ENCODE data around the gene CLEC11A.

The CLEC11A gene, protein sequence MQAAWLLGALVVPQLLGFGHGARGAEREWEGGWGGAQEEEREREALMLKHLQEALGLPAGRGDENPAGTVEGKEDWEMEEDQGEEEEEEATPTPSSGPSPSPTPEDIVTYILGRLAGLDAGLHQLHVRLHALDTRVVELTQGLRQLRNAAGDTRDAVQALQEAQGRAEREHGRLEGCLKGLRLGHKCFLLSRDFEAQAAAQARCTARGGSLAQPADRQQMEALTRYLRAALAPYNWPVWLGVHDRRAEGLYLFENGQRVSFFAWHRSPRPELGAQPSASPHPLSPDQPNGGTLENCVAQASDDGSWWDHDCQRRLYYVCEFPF

DNA sequence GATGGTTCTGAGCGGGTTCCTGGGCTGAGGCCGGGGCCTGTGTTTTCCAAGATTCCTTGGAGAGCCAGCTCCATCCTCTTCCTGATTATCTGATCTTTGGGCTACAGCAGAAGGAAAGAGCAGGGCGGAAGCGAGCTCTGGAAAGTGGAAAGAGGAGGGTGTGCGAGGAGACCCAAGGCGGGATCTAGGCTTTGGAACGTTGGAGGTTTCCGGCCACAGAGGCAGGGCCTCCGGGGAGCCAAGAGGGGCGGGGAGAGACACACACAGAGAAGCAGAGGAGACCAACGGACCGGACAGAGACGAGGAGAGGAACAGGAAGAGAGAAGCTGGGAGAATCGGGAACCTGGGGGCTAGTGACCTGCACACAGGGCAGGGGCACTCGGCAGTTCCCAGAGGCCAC, at the start of gene CLEC11A:
CLEC11A (plus strand) TSS at position 296 of the 400 bp plus-strand sequence. CDS start 162 bp downstream, outside the sequence.
- DNase-seq (ENCODE audit: low read depth in 2 of 2), result no peak

DNA sequence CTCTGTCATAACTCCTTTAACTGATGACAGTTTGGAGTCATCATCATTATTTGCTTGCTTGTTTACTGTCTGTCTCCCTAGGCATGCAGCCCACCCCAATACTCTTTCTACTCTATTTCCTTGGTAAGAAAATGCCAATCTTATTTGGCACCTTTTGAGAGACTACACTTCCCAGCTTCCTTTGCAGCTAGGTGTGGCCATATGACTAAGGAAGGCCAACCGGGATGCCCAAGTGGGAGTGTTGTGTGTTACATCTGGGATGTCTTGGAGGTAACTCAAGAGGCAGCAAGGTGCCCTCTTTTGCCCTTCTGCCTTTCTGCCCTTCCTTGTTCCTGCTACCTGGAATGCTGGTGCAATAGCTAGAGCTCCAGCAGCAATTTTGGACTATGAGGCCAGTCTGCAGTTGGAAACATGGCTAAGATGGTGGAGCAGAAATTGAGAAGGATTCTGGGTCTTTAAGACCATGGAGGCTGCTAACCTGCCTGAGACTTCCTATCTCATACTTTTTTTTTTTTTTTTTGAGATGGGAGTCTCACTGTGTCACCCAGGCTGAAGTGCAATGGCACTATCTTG, 46.5 kb upstream of the CLEC11A start:
- DNase-seq (ENCODE audit: low read depth in 2 of 2), result no peak

DNA sequence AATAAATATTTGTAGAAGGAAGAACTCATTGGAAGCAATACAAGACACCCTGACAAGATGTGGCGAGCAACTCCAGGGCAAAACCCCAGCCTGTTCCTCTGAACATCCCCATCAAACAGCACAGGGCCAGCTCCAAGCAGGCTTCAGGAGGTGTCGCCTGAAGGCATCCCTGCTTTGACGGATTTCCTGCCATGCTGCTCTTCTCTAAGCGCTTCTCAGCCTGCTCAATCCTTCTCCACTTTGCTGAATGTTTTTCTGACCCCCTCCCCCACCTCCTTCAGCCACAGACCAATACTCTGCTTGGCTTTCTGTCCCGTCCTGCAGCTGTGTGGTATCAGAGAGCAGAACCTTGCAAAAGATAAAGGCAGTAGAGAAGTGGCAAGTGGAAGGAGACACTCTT, 45.5 kb upstream of the CLEC11A start:
- DNase-seq (ENCODE audit: low read depth in 2 of 2), result no peak

DNA sequence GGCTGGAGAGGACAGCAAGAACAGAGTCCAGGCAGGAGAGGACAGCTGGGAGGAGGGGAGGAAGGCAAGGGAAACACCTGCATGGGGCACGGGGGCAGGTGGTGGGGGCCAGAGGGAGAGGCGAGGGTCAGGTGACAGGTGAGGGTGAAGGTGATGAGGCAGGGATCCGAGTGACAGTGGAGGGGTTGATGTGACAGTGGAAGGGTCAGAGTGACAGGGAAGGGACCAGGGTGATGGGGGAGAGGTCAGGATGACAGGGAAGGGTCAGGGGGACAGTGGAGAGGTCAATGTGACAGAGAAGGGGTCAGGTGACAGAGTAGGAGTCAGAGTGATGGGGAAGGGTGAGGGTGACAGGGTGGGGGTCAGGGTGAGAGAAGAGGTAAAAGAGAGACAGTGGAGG, 44.8 kb upstream of the CLEC11A start:
- no peak for DNase-seq (ENCODE audit: low read depth in 2 of 2)

DNA sequence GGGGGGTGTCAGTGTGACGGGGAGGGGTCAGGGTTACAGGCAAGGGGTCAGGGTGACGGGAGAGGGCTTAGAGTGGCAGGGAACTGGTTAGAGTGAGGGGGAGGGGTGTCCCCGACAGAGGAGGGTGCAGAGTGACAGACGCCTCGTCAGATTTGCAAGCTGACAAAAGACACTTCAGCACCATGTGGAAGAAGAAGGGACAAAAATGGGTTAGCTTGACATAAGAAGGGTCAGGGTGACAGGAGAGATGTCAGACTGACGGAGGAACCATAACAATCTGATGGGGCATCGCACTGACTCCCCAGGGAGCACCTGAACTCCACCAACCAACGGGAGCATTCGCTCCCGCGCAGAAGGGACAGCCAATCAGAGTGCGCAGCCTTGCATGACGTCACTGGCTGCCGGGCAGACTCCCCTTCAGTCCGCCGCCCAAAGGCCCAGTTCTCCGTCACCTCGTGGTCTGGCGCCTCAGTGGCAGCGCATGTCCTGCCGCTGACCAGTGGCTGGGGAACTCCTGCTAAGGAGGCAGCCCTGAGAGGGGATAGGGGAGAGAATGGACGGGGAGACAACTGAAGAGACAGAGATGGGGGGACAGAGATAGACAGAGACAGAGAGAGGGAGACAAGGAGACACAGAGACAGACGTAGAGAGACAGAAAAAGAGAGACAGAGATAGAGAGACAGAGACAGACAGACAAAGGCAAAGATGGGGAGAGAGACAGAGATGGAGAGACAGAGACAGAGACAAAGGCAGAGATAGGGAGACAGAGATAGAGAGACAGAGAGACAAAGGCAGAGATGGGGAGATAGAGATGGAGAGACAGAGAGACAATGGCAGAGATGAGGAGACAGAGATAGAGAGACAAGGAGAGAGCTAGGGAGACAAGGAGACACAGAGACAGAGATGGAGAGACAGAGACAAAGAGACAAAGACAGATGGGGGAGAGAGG, 43.7 kb upstream of the CLEC11A start:
- peak; percentile 23 to 58 for DNase-seq (ENCODE audit: low read depth in 2 of 2)

DNA sequence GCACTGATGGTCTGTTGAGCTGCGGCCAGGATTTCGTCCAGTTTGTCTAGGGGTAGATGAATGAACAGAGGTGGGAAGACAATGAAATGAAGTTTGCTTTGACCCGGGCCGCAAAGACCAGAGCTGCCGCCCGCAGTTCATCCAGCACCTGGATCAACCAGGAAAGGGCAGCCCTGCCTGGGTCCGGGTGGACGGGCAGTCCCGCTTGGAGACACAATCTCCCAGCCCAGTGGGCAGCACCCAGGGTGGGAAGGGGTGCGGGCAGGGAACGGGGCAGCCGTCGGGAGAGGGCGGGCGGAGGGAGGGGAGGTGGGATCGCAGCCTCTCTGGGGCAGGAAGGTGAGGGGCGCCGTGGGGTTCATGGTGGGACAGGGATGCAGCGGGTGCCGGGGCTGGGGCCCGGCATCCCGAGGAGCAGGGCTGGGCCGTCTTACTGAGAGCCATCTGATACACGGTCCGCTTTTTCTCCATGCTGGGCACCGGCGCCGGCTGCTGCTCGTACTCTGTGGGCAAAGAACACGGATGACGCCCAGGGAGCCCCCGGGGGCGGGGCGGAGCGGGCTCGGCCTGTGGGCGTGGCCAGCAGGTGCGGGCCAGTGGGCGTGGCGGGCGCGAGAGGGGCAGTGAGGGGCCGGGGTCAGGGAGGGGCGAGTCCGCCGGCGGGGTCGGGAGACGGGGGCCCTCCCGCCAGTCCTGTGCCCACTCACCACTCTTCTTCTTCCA, 36.7 kb upstream of the CLEC11A start:
- DNase-seq (ENCODE audit: low read depth in 2 of 2), result no peak

DNA sequence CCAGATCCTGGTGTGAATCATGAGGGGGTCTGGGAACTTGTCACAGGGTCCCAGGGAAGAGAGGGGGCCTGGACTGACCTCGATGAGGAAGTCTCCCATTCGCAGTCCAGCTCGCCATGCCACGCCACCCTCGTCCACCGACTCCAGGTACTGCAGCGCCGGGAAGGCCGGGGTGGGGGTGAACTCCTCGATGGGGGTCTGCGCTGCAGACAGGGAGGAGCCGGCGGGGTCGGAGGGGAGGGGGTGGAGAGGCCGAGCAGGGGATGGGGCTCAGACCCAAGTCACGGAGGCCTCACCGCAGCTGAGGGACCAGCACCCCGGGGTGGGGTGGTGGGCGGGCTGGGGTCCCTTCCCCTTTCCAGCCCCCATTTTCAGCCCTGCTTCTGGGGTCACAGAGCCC, 34.4 kb upstream of the CLEC11A start:
- DNase-seq (ENCODE audit: low read depth in 2 of 2), result no peak

DNA sequence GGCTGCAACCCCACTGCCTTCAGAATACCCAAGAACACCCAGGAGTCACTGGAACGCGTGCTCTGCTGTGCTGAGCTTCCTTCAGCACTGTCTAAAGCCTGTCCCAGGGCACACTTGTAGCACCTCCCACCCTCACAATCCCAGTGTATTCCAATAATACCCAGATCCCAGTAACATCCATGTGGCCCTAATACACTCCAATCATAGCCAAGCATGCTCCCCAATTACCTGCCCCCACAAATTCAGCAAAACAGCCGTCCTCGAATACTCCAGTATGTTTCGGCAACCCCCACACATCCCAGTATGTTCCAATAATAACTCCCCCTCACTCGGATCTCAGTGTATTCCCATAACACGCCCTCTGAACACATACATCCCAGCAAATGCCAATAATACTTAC, 32.7 kb upstream of the CLEC11A start:
- no peak for DNase-seq (ENCODE audit: low read depth in 2 of 2)

DNA sequence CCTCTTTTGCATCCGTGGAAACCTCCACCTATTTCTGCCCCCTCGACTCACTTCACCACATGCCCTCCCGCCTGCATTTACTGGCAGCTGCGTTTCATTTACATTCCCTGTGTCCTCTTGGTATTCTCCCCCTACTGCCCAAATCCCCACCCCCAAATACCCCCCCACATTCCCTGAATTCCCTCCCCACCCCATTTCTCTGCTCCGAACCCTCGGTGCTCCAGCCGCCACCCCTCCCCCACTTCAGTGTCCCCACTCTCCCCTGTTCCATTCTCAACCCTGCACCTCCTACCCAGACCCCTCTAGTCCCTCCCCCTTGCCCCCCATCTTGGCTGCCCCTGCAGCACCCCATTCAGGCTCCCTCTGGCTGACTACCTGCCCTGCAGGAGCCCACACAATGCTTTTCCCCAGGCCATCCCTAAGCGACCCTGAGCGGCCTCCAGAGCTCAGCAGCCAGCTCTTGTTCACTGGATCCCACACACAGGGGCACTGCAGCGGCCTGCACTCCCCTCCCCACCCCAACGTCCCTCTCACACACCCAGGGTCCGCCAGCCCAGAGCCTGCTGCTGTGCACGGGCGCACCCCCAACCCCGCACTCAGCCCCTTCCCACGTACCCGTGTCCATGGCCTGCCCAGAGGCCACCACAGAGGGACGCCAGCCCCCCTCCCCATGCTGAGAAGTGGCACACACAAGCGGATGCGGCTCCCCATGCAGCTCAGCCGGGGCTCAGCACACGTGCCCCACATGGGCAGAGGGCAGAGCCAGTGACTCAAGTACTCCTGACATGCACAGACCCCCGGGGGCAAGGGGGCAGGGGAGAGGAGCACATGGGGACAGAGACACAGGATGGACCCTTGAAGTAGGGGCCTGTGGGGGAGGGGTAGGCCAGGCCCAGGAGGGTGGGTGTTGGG, 29.8 kb upstream of the CLEC11A start:
- DNase-seq (ENCODE audit: low read depth in 2 of 2), result no peak

DNA sequence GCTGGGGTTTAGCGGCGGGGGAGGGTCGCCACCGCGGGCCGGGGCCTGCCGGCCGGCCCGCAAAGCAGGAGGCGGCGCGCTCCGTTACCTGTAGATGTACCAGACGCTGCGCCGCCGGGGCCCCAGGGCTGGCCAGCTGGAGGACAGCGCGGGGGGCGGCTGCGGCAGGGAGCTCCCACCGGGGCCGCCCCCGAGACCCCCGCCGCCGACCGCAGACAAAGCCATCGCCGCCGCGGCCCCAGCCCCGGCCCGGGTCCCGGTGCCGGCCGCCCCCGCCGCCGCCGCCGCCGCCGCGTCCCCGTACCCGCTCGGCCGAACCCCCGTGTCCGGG, 28.4 kb upstream of the CLEC11A start:
- no peak for DNase-seq (ENCODE audit: low read depth in 2 of 2)

DNA sequence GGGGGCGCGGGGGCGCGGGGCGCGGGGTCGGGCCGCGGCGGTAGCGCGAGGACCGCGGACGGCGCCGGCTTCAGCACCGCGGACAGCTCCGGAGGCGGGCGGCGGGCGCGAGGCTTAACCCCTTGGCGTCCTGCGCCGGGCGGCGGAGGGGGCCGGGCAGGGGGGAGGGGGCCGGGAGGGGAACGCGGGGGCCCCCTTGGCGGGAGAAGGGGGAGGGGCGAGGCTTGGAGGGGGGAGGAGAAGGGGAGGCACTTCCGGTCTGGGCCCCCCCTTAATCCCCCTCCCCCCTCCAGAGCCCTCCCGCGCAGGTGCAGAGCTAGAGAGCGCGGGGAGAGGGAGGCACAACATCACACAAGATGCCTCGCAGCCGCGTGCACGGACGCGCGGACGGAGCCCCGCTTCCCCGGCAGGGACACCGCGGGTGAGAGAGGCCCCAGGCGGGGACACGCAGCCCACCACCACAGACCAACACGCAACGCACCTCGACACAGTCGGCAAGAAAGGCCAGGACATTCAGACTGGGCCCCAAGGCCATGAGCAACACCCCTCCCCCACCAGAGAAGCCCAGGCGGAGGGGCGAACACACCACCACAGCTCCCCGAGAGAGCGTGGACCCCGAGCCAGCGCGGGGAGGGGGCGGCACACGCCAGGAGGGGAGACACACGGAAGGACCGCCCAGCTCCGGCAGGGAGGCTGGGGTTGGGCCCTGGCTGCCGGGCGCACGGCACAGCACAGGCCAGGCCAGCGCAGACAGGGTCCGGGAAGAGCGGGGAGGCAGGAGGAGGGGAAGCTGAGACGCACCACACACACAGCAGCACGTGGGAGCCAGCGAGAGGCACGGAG, 27.7 kb upstream of the CLEC11A start:
- no peak for DNase-seq (ENCODE audit: low read depth in 2 of 2)

DNA sequence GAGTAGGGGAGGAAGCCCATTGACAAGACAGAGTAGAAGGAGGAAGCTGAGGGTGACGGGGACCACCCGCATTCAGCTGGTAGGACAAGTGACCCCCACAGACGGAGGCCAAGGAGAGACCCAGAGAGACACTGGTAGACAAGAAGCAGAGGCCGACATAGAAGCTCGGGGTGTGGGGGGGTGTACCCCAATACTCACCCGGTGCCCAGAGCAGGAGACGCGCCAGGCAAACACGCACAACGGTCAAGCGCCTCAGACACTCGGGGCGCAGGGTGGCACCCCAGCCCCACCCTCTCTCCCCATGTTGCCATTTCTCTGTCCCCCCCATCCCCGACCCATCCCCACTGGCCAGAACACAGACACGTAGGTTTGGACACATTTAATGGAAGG, 27.1 kb upstream of the CLEC11A start:
- no peak for DNase-seq (ENCODE audit: low read depth in 2 of 2)

DNA sequence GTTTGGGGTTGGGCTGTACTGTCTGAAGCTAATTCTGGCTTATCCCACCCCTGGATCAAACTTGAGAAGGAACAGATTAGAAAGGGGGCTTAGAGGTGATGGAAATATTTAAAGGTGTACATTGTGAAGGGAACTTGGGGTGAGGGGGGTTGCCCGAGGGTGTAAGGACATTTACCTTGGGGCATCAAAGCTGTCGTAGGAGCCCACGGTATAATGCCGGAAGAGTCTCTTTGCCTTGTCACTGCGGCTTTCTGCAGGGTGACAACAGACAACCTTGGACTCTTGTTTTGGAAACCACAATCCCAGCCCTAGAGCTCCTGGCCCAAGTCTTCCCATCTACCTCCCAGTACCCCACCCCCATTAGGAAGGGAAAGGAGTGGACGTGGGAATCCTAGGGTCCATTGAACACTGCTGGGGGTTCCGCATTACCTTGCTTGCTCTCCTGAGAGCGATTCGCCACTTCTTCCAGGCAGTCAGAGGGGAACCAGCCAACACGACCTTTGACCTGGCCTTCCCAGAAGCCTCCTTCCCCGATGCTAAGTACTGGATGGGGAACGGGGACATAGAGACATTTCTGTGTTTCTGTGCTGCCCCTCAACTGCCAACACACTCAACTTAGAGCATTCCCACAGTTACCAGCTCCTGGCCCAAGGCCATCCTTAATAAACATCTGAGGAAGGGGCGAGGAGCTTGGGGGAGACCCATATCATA, 25.6 kb upstream of the CLEC11A start:
- no peak for DNase-seq (ENCODE audit: low read depth in 2 of 2)

DNA sequence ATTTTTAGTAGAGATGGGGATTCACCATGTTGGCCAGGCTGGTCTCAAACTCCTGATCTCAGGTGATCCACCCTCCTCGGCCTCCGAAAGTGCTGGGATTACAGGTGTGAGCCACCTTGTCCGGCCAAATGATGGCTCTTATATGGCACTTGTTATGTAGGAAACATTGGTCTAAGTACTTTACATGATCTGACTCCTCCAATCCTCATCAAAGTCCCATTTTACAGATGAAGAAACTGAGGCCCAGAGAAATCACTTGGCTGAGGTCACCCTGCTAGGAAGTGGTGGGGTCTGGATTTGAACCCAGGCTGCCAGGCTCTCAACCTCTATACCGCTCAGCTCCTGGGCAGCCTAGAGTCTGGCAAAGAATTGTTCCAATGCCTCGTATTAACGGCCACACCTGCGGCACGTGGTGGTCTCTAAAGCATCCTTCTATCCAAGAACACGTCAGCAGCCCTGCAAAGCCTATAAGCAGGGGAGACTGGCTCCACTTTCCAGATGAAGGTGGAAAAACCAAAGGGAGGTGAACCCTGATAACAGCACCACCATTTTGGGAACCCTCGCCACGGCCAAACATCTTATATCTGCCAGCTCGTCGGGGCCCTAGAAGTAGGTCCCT, 21.7 kb upstream of the CLEC11A start:
- DNase-seq (ENCODE audit: low read depth in 2 of 2), result no peak

DNA sequence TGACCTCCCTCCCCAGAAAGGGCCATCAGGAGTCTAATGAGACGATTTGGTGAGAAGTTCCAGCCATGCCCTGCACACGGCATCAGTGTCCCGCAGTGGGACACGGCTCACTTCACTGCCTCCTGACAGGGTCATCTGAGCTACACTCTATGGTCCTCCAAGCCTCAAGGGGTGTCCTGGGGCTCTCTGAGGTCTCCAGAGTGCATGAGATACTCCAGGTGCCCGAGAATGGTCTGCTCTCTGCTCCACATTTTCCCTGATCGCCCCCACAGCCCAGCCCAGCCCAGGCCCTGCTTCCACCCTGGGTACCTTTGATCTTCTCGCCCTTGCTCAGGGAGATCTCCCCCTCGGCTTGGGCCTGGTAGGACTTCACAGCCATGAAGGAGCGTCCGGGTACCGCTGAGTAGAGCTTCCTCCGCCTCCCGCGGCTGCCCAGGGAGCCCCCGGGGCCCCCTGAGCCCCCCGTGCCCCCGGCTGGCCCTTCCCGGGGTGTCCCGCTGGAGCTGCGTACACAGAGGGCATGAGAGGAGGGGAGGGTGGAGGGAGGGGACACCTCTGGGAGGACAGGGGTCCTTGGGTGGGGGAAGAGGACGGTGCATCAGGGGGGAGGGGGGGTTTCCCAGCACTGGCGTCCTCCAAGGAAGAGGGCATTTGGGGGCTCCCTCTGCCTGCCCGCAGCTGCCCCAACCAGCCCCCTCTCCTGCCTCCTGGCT, 20.9 kb upstream of the CLEC11A start:
- no peak for DNase-seq (ENCODE audit: low read depth in 2 of 2)

DNA sequence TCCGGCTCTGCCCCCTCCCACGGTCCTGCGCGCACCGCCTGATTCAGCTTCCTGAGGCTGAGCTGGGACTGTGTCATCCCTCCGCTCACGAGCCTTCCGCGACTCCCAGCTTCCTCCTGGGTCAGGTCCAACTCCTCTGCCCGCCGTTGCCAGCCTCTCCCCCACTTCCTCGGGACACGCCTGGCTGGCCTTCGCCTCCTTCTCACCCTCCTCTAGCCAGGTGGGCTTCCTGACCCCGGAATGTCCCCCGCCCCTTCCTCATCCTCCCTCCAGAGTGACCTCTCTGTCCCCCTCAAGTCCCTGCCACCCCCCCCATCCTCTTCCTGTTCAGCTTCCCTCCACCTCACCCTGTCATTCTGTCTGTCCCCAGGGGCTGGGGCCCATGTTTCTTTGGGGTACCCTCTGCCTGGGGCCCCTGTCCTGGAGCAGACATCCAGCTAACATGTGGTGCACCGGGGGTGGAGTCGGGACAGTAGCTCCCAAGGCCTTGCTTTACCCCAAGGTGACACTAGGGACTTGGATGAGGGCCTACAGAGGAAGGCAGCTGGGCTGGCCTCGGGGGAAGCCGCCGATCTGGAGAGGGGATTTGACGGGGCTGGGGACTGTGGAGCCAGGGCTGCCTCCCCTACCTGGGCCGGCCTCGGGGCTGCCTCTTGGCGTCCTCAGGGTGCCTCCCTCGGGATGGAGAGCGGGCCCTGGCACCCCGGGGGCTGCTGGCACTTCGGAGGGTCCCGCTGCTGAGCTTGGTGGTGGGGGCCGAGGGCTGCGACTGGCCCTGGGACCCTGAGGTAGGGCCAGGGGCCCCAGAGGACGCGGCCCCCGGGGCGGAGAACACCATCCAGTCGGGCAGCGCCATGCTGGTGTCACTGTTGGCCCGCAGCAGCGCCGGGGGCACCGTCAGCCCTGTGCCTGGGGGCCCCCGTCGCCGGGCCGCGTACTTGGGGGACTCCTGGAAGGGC, 20.0 kb upstream of the CLEC11A start:
- DNase-seq (ENCODE audit: low read depth in 2 of 2), result no peak

Data from stimulated activated CD4-positive, alpha-beta T cell treated with anti-CD3 and anti-CD28 coated beads, Interleukin-1b, Interleukin-23, amount 100 ng/mL, for 1 hour (primary cell).